HCT116 (cell line): ENCODE results near the gene ALG1. TPM values are rescaled to one million over a fixed set of nuclear protein-coding genes. Genes with fewer than 3 reads are reported as not detected.
"Not testable (repeated sequence)": the region's sequence is repeated elsewhere in the genome, so short reads cannot be mapped to it uniquely, and the experiment has no call there.

Source experiments
- ATAC-seq: fragments of 200-7000 bp; cut with Tn5 transposase; 2 replicates; pipeline ENCODE4 v1.9.1; 2020; ENCODE audit warnings: mild to moderate bottlenecking, moderate library complexity
- BruUV-seq: library from RNA; stranded (reverse); fragments of 400-500 nt; replicated peaks from 2 replicates; lab custom pipeline; 2021; lab: Mats Ljungman, UMichigan
- CTCF ChIA-PET: fragments of 300-600 bp; sonication (Branson Sonifier 250); formaldehyde crosslinking; loops from one replicate; lab custom pipeline; 2021; ENCODE audit warnings: antibody characterized with exemption; lab: Charles Lee
- POLR2A ChIA-PET: fragments of 300-600, 350-600 bp; sonication (Branson Sonifier 250); formaldehyde crosslinking; loops from one replicate; lab custom pipeline; 2021; ENCODE audit warnings: antibody characterized with exemption; lab: Charles Lee
- RAD21 ChIA-PET, 2 experiments: fragments of 300-600 bp; sonication (Branson Sonifier 250); formaldehyde crosslinking; loops; one replicate each; lab custom pipeline; 2023; ENCODE audit warnings: low total read pairs in 2 of 2; ENCODE audit not compliant: uncharacterized antibody in 2 of 2, unreplicated experiment in 2 of 2, low non-redundant PET in 1 of 2; lab: Charles Lee
- DNase-seq: peaks from one replicate; pipeline ENCODE4 v3.0.0-alpha.2; 2010; ENCODE audit warnings: low read depth, low spot score
- H2AFZ ChIP-seq: fragments of 200-600 bp; shearing (Covaris generic), sonication (generic); 2 replicates; pipeline ENCODE4 v1.6.1; 2017; ENCODE audit warnings: low read depth, mixed run types, mixed read lengths, antibody characterized with exemption, low read length; ENCODE audit not compliant: poor library complexity, severe bottlenecking
- H3K27ac ChIP-seq: 2 replicates; pipeline ENCODE4 v1.5.1; 2012; ENCODE audit warnings: low read depth, low read length
- H3K27me3 ChIP-seq: fragments of 200-600 bp; sonication (generic); 2 replicates; pipeline ENCODE4 v1.6.1; 2016; ENCODE audit warnings: mixed run types, low read length, mixed read lengths; ENCODE audit not compliant: insufficient read depth
- H3K36me3 ChIP-seq, 2 experiments: fragments of 200-500 bp in 1 of 2; fragments of 200-600 bp in 1 of 2; sonication (Bioruptor generic) in 1 of 2; sonication (generic) in 1 of 2; 2 replicates each; pipeline versions ENCODE4 v1.5.1 to v1.6.1; 2014 to 2016; ENCODE audit warnings: low read length in 2 of 2, inconsistent platforms in 1 of 2, mixed read lengths in 1 of 2, mixed run types in 1 of 2; ENCODE audit not compliant: insufficient read depth in 2 of 2, control insufficient read depth in 1 of 2
- H3K4me1 ChIP-seq, 2 experiments: fragments of 200-600 bp in 1 of 2; sonication (generic) in 1 of 2; 2 replicates each; pipeline versions ENCODE4 v1.5.1 to v1.6.1; 2012 to 2017; ENCODE audit warnings: low read length in 2 of 2, inconsistent platforms in 1 of 2, mild to moderate bottlenecking in 1 of 2, mixed read lengths in 1 of 2, mixed run types in 1 of 2, moderate library complexity in 1 of 2; ENCODE audit not compliant: insufficient read depth in 2 of 2, control insufficient read depth in 1 of 2
- H3K4me2 ChIP-seq: fragments of 200-600 bp; sonication (generic); 2 replicates; pipeline ENCODE4 v1.6.1; 2017; ENCODE audit warnings: mixed run types, low read length, mixed read lengths
- H3K4me3 ChIP-seq, 2 experiments: fragments of 200-600 bp in 1 of 2; sonication (generic) in 1 of 2; replicated peaks in 1 of 2; 2 replicates each; pipeline ENCODE4 v1.5.1; 2011 to 2016; ENCODE audit warnings: low read length in 2 of 2, control low read depth in 1 of 2, low read depth in 1 of 2, mild to moderate bottlenecking in 1 of 2, mixed read lengths in 1 of 2, mixed run types in 1 of 2
- H3K79me2 ChIP-seq: fragments of 200-600 bp; sonication (generic); 2 replicates; pipeline ENCODE4 v1.6.1; 2017; ENCODE audit warnings: mild to moderate bottlenecking, mixed run types, low read length, moderate library complexity, mixed read lengths; ENCODE audit not compliant: insufficient read depth
- H3K9ac ChIP-seq: fragments of 200-600 bp; sonication (generic); 2 replicates; pipeline ENCODE4 v1.6.1; 2016; ENCODE audit warnings: low read length, mixed read lengths
- H3K9me2 ChIP-seq: fragments of 200-600 bp; sonication (generic), shearing (Covaris generic); 2 replicates; pipeline ENCODE4 v1.6.1; 2017; ENCODE audit warnings: mixed run types, mild to moderate bottlenecking, moderate library complexity; ENCODE audit not compliant: insufficient read depth
- H3K9me3 ChIP-seq, 2 experiments: fragments of 200-500 bp in 1 of 2; fragments of 200-600 bp in 1 of 2; sonication (Bioruptor generic) in 1 of 2; sonication (generic) in 1 of 2; 2 replicates each; pipeline ENCODE4 v1.6.1; 2014 to 2017; ENCODE audit warnings: low read length in 2 of 2, mixed read lengths in 2 of 2, inconsistent platforms in 1 of 2, low read depth in 1 of 2, mild to moderate bottlenecking in 1 of 2, mixed run types in 1 of 2, moderate library complexity in 1 of 2; ENCODE audit not compliant: control insufficient read depth in 1 of 2, insufficient read depth in 1 of 2
- H4K20me1 ChIP-seq: fragments of 200-600 bp; sonication (generic), shearing (Covaris generic); 2 replicates; pipeline ENCODE4 v1.6.1; 2017; ENCODE audit warnings: mixed run types, mild to moderate bottlenecking, moderate library complexity; ENCODE audit not compliant: insufficient read depth
- EGR1 ChIP-seq: IDR thresholded peaks from 2 replicates; pipeline ENCODE4 v1.6.1; 2012; ENCODE audit warnings: low read depth
- POLR2AphosphoS5 ChIP-seq: IDR thresholded peaks from 2 replicates; pipeline ENCODE4 v1.6.1; 2011; ENCODE audit warnings: mild to moderate bottlenecking, low read depth, low read length, moderate library complexity
- SIN3A ChIP-seq: IDR thresholded peaks from 2 replicates; pipeline ENCODE4 v1.6.1; 2012; ENCODE audit warnings: low read depth
- YY1 ChIP-seq: IDR thresholded peaks from 2 replicates; pipeline ENCODE4 v1.6.1; 2011; ENCODE audit warnings: low read length, low read depth, moderate library complexity, mild to moderate bottlenecking; ENCODE audit not compliant: insufficient replicate concordance; ENCODE audit errors: extremely low read depth
- intact Hi-C: fragments of 100-400 bp; cut with micrococcal nuclease; formaldehyde crosslinking; loops from 2 replicates; pipeline ENCODE4 v1.10.0; 2022
- total RNA-seq: library from RNA; stranded (reverse); gene quantifications from one replicate; pipeline ENCODE4 v1.2.1, GENCODE V29; 2021; ENCODE audit not compliant: unreplicated experiment
- TF ChIP-seq, protein P1 (sequence below): IDR thresholded peaks from 2 replicates; pipeline ENCODE4 v1.6.1; 2012

The ALG1 gene
- total RNA-seq, 1 experiment from 2014 or later, result 27.1 TPM

- Histone ChIP-seq H3K4me1 (peaks cover 3 to 21% of the 10 kb centered on the region in 2 experiments; a peak in 1 of 4 replicates), H3K9ac (peak overlapping the region; percentile 88), H3K4me2 (peak overlapping the region; percentile 85), H3K4me3 (peak overlapping the region; percentile 73 to 77), H3K27ac (peak overlapping the region; percentile 64)
- POLR2A ChIA-PET, H3K36me3 ChIP-seq, RAD21 ChIA-PET, H3K9me3 ChIP-seq, intact Hi-C loops, H4K20me1 ChIP-seq, ATAC-seq, BruUV-seq, DNase-seq, H2AFZ ChIP-seq, H3K27me3 ChIP-seq, H3K9me2 ChIP-seq, CTCF ChIA-PET, H3K79me2 ChIP-seq: not testable (repeated sequence)
Observed at GRCh38 chr16:5097061-5097469, 25.4 kb downstream of the ALG1 start.

GRCh38 chr16:5097470-5098220 lies 26.0 kb downstream of the ALG1 start, which contains the start of gene EEF2KMT:
EEF2KMT (minus strand) TSS chr16:5097795; CDS start chr16:5097739, 56 bp downstream.
- peaks cover 3 to 21% of the 10 kb centered on the region in 2 experiments; a peak in 1 of 4 replicates for H3K4me1 ChIP-seq
- not testable (repeated sequence) for BruUV-seq, H3K79me2 ChIP-seq, H4K20me1 ChIP-seq
- peak within 1 kb of the TSS; percentile 64 for H3K27ac ChIP-seq
- CTCF ChIA-PET, result interaction anchor here (0.8 kb wide), 1 partner anchor 13 kb away, joined by 3 read pairs; no protein-coding TSS in a partner anchor
- TF ChIP-seq EGR1, result peak; percentile 84
- TF ChIP-seq SIN3A, result 0 out of 2 replicates have a peak, but pooled peaks have one; percentile 34
- TF ChIP-seq POLR2AphosphoS5, result peak; percentile 41; the same call in 1 of the 2 replicates
- TF ChIP-seq YY1, result peak; percentile 71
- TF ChIP-seq, protein P1, sequence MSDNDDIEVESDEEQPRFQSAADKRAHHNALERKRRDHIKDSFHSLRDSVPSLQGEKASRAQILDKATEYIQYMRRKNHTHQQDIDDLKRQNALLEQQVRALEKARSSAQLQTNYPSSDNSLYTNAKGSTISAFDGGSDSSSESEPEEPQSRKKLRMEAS, result peak; percentile 63; the same call in 1 of the 2 replicates
- TF ChIP-seq, all 23 proteins: peak for 5; not testable (repeated sequence) for 18
- H3K36me3 ChIP-seq, H3K9me3 ChIP-seq, intact Hi-C loops, H3K9me2 ChIP-seq, RAD21 ChIA-PET, H3K27me3 ChIP-seq, H2AFZ ChIP-seq: not testable (repeated sequence)
- H3K4me2 ChIP-seq, result peak within 1 kb of the TSS; percentile 85
- H3K9ac ChIP-seq, result peak within 1 kb of the TSS; percentile 88
- DNase-seq (peak; percentile 98), ATAC-seq (peak; percentile 98)
- POLR2A ChIA-PET, result interaction anchor here (0.6 kb wide), 2 partner anchors 11 to 601 kb away, joined by 3 read pairs; no protein-coding TSS in a partner anchor
- H3K4me3 ChIP-seq, result peak within 1 kb of the TSS; percentile 73 to 77
